ENCODE results near the gene CSMD2.

The CSMD2 gene

GRCh38 chr1:33680281-33680840 lies 484.7 kb downstream of the CSMD2 start:
- DNase-seq (ENCODE audit: low read depth) = no peak

- DNase-seq (ENCODE audit: low read depth) = no peak
Observed at GRCh38 chr1:33670567-33670966, 494.5 kb downstream of the CSMD2 start.

- DNase-seq (ENCODE audit: low read depth) = no peak
Observed at GRCh38 chr1:33668695-33669094, 496.3 kb downstream of the CSMD2 start.

- no peak for DNase-seq (ENCODE audit: low read depth)
Observed at GRCh38 chr1:33667386-33668282, 497.4 kb downstream of the CSMD2 start.

- no peak for DNase-seq (ENCODE audit: low read depth)
Observed at GRCh38 chr1:33666616-33667015, 498.4 kb downstream of the CSMD2 start.

GRCh38 chr1:33661811-33662454 lies 503.1 kb downstream of the CSMD2 start:
- DNase-seq (ENCODE audit: low read depth) = no peak

- no peak for DNase-seq (ENCODE audit: low read depth)
Observed at GRCh38 chr1:33660956-33661355, 504.1 kb downstream of the CSMD2 start.

- no peak for DNase-seq (ENCODE audit: low read depth)
Observed at GRCh38 chr1:33660244-33660643, 504.8 kb downstream of the CSMD2 start.

GRCh38 chr1:33659641-33660040 lies 505.4 kb downstream of the CSMD2 start:
- DNase-seq (ENCODE audit: low read depth) = no peak

- no peak for DNase-seq (ENCODE audit: low read depth)
Observed at GRCh38 chr1:33657833-33658232, 507.2 kb downstream of the CSMD2 start.

GRCh38 chr1:33656467-33657005 lies 508.5 kb downstream of the CSMD2 start:
- no peak for DNase-seq (ENCODE audit: low read depth)

GRCh38 chr1:33655496-33655895 lies 509.5 kb downstream of the CSMD2 start:
- no peak for DNase-seq (ENCODE audit: low read depth)

- no peak for DNase-seq (ENCODE audit: low read depth)
Observed at GRCh38 chr1:33654267-33654834, 510.7 kb downstream of the CSMD2 start.

GRCh38 chr1:33653226-33653625 lies 511.8 kb downstream of the CSMD2 start:
- DNase-seq (ENCODE audit: low read depth) = no peak

- no peak for DNase-seq (ENCODE audit: low read depth)
Observed at GRCh38 chr1:33650708-33651107, 514.3 kb downstream of the CSMD2 start.

- no peak for DNase-seq (ENCODE audit: low read depth)
Observed at GRCh38 chr1:33649759-33650158, 515.3 kb downstream of the CSMD2 start.

- no peak for DNase-seq (ENCODE audit: low read depth)
Observed at GRCh38 chr1:33643216-33643615, 521.8 kb downstream of the CSMD2 start.

GRCh38 chr1:33641104-33641830 lies 523.8 kb downstream of the CSMD2 start:
- DNase-seq (ENCODE audit: low read depth) = no peak

- DNase-seq (ENCODE audit: low read depth) = no peak
Observed at GRCh38 chr1:33640114-33640660, 524.8 kb downstream of the CSMD2 start.

GRCh38 chr1:33637846-33638440 lies 527.1 kb downstream of the CSMD2 start:
- DNase-seq (ENCODE audit: low read depth) = no peak

- DNase-seq (ENCODE audit: low read depth) = no peak
Observed at GRCh38 chr1:33636209-33636608, 528.8 kb downstream of the CSMD2 start.

All from activated T-cell treated with anti-CD3 and anti-CD28 coated beads for 24 hours (primary cell).